Fibroblast of skin of right quadriceps (primary cell): ENCODE measurements around the gene MAGEB4.
A peak's percentile ranks its signal among the peaks of the same experiment; 100 is the strongest.
"Not testable (repeated sequence)": the region's sequence is repeated elsewhere in the genome, so short reads cannot be mapped to it uniquely, and the experiment has no call there.

Experiments used
- DNase-seq: peaks from one replicate; pipeline ENCODE4 v3.0.0-alpha.2; 2013

MAGEB4 gene

DNA sequence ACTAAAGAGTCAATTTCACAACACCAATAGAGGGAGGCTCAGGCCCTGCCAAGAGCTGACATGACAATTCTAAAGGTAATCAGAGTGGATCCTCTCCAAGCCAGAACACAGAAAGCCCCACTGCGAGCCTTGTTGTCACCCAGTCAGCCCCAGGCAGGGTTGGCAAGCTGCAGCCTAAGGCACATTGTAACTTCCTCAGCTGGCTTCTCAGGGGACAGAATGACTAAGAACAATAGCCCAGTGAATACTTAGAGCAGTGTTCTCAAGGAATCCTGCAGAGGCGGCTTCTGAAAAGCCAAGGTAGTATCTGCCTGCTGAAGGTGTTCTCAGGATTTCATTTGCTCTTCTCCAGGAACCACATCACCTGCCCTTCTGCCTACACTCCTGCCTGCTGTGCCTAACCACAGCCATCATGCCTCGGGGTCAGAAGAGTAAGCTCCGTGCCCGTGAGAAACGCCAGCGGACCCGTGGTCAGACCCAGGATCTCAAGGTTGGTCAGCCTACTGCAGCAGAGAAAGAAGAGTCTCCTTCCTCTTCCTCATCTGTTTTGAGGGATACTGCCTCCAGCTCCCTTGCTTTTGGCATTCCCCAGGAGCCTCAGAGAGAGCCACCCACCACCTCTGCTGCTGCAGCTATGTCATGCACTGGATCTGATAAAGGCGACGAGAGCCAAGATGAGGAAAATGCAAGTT lies at the start of gene MAGEB4:
Gene MAGEB4, plus strand, starts transcription at position 277 of the 692 bp plus-strand sequence. Its CDS starts 136 bp downstream, at position 413.
- DNase-seq = no peak

- not testable (repeated sequence) for DNase-seq
Measured at GRCh38 chrX:30193910-30194309, 47.9 kb upstream of the MAGEB4 start.

DNA sequence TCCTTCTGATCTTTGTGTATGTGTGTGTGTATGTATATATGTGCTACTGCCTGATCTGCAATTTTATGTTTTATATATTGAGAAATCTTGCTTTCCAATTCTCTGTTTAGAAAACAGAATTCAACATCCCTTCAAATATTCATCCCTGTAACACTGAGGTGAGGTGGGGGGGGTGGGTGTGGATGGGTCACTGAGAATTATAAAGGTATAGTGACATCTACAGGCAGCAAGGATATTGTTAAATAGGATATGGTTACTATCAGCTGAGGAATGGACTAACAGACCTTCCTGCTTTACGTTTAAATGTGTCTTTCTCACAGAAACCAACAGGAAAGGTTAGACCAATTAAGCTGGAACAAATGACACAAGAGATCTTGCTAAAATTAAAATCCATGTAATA lies 45.5 kb upstream of the MAGEB4 start:
- DNase-seq = peak; percentile 1

DNA sequence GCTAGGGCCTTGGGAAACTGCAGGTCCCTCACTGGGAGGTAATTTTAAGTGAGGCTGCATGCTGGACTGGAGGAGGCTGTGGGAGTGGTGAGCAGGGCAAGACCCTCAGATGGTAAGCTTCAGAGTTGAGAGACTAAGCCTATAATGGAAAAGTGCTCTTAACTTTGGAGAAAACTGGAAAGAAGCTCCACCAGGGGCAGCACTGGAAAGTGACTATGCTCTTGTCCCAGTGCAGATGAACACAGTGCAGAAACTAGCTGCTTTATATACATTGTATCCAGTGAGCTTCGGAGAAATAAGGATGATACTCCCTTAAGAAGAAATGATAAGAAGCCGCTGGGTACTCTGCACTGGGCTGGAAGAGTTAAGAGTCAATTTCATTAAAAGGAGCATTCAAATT lies 29.6 kb upstream of the MAGEB4 start:
- no peak for DNase-seq

DNA sequence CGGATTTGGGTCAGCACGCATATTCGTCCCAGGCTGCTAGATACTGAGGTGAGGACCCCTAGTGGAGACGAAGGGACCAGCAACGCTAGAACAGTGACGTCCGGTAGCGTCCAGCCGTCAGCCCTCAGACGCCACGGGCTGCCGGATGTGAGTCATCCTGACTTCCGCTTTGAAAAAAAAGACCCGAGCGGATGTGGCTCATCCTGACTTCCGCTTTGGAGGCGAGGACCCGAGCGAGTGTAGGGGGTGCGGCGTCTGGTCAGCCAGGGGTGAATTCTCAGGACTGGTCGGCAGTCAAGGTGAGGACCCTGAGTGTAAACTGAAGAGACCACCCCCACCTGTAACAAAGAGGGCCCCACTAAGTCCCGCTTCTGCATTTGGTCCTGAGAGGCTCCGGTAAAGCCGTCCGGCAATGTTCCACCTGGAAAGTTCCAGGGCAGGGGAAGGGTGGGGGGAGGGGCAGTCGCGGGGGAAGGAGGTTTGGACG lies 26.4 kb upstream of the MAGEB4 start, which contains the start of gene MAGEB2:
Gene MAGEB2, plus strand, starts transcription at position 207 of the 487 bp plus-strand sequence. CDS start 3,018 bp downstream, outside the sequence.
- DNase-seq = no peak

DNA sequence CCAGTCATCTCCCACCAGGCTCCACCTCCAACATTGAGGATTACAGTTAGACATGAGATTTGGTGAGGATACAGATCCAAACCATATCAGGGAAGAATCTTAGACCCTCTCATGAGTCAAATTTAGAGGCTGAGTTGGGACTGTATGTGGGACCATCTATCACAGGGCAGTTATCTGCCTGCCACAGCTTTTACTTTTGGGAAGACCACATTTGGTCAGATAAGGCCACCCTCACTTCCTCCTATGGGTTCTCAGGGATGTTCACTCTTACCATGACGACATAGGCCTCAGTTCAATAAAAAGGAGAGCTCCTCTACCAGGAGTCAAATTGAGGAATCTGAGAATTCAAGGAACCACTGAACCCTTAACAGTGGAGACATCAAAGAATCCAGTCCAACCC lies 24.3 kb upstream of the MAGEB4 start:
- DNase-seq = no peak

GRCh38 chrX:30219372-30219771 lies 22.4 kb upstream of the MAGEB4 start:
- DNase-seq = no peak

DNA sequence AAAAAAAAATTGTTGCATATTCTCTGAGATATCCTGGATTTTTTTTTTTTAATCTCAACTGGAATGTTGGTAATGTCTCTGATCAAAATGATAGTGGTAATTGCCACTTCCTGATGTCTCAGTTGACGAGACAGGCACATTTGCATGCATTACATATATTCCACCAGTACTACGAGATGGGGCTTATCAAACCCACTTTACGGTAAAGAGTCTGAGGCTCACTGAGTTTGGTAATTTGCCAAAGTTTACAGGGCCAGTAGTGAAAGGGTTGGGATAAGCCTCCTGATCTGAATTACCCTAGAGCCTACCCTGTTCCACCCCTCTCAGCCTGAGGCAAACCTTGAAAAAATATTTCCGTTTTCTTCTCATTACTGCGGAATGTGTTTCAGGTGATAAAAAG lies 21.1 kb upstream of the MAGEB4 start:
- no peak for DNase-seq

GRCh38 chrX:30224536-30224935 lies 17.3 kb upstream of the MAGEB4 start:
- no peak for DNase-seq

DNA sequence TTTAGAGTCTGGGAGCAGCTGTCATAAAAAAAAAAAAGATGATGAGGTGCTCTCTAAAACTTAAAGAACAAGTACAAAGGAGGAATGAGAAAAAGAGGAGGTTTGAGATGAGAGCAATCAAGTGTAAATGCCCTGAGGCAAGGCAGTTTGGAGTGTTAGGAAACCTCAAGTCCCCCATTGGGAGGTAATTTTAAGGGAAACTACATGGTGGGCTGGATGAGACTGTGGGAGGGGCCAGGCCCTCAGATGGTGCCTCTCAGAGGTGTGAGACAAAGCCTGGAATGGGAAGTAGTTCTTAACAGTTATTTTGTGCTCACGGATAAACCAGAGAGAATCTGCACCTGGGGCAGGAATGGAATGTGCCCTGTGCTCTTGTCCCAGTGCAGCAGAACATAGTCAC lies 13.3 kb upstream of the MAGEB4 start:
- no peak for DNase-seq

DNA sequence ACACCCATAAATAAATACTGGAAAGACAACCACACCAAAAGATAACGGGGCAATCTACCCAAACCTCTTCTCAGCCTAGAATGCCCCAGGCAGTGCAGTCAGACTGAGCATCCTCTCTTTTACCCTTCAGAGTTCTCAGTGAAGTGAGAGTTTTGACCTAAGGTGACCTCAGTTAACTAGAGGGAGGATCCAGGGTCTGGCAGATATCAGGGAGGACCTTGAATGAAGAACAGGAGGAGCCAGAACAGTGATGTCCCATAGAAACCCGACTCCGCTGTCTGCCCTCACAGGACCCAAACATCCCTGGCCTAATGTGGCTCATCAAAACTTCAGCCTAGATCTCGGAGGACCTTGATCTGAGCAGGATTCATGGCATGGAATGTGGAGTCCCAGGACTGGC lies 11.4 kb upstream of the MAGEB4 start, which contains the start of gene MAGEB3:
Gene MAGEB3, plus strand, starts transcription at position 263 of the 400 bp plus-strand sequence. CDS start 5,268 bp downstream, outside the sequence.
- DNase-seq = no peak

- DNase-seq = no peak
Measured at GRCh38 chrX:30246769-30247489, 5.1 kb downstream of the MAGEB4 start, which contains the start of gene MAGEB1. Gene MAGEB1 (plus strand): TSS chrX:30247146. CDS start chrX:30250494, 3,348 bp downstream.

DNA sequence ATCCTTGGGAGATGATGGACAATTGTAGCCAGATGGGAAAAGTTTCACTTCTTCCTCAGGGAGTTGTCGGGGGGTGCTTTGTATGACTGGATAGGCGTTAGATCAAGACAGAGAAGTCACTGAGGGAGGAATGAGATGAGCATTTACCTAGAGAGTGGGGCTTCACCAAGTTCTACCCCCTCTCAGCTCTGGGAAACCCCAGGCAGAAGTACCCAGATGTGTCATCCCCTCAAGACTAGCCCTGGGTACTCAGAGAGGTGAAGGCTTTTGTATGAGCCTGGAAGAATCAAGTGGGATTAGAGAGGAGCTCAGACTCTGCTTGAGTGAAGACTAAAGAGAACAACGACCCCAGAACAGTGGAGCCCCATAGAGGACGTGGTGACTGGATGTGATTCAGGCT lies 7.1 kb downstream of the MAGEB4 start:
- no peak for DNase-seq

DNA sequence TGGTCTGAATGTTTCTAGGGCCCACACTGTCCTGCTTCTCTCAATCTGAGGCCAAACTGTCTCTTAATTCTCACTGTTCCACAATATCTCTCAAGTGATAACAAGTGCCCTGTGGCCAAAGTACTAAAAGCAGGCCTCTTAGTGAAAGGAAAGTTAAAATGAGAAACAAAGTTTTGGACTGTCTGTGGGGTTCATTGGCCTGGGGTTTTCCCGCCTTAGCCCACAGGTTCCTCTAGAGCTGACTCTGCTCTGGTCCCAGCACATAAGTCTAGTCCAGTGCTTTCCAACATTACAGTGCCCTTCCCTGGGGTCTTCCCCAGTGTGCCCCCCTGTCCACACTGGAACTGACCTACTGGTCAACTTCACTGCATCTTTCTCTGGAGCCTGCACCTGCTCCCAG lies 11.5 kb downstream of the MAGEB4 start:
- DNase-seq = no peak

DNA sequence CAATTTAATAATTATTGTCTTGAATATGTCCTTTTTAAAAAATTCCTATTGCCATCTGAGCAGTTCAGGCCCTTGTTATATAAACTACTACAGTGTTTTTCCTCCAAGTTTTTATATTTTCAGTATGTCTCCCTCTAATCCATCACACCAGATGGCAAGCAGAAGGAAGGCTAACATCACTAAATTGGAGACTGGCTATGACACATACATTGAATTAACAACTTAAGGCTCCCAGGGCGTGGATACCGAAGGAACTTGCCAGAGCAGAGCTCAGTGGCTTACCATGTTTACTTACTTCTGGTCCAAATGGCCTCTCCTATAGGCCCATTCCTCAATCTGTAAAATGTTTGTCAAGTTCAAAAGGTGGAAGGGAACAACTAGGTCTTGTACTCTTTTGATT lies 18.1 kb downstream of the MAGEB4 start:
- no peak for DNase-seq

DNA sequence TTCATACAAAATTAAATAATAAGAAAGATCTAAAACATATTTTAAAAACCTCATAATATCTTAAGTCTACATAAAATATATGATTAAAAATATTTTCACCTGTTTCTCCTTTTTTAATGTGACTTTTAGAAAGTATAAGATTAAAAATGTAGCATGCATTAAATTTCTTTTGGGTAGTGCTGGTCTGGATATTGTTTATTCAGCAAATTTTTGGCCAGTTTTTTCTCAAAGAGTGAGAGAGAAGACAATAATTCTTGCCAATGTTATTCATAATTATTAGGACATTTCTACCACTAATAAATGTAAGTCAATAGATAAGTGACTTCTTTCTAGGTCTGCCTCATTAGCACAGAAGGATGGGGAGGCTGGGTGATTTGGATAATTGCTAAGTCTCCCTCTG lies 19.2 kb downstream of the MAGEB4 start:
- DNase-seq = no peak

DNA sequence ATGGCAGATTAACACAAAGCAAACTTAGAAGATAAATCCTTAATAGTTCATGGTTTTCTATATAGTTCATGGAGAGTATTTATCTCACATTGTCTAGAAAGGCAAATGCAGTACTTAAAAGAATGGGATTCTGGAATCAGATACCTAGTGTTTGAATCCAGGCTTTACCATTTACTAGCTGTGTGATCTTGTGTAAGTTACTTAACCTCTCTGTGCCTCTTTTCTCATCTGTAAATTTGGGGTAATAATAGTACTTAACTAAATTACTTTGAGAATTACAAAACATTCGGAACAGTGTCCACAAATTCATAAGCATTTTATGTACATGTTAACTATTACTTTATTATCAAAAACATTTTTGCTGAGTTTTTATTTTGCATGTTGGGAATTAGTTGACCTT lies 21.0 kb downstream of the MAGEB4 start:
- DNase-seq = no peak

DNA sequence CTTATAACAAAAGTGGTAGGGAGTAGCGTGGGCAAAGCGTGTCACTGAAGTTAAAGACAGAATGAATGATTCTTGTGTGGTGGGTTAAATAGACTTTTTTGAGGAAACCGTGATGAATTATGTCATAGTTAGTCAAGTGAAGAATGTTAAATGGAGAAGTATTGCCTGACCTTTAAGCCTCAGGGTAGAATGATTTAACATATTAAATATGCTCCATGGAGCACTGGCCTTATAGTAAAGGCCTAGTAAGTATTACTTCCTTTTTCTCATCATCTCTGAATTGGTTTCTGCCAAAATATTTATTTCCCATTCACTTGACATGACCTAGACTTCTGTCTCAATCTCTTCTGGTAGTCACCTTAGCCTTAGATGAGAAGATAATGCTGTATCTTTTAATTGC lies 28.8 kb downstream of the MAGEB4 start:
- no peak for DNase-seq

DNA sequence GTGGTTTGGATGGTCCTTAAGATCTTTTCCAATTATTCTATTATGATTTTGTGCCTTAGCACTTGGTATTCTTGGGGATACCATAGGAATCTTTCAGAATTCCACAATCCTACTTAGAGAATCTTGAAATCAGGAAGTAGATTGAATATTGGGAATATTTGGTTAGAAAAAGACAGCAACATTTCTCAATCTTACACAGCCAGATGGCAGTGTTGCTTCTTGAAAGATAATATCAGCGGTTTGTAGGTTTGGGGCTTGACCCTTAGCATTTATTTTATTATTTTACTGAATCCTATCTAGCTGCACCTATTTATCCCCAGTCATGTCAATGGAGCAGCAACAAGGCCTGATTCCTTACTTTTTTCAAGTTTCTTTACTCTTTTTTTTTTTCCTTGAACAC lies 33.7 kb downstream of the MAGEB4 start:
- peak; percentile 2 for DNase-seq

DNA sequence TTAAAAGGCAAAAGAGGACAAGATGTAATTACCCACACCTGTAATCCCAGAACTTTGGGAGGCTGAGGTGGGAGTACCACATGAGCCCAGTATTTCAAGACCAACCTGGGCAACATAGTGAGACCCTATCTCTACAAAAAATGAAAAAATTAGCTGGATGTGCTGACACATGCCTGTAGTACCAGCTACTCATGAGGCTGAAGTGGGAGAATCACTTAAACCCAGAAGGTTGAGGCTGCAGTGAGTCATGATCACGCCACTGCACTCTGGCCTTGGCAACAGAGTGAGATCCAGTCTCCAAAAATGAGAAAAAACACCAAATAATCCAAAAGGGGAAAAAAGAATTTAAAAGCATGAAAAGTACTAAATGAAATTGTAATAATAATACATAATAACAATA lies 36.6 kb downstream of the MAGEB4 start:
- DNase-seq = peak; percentile 0

DNA sequence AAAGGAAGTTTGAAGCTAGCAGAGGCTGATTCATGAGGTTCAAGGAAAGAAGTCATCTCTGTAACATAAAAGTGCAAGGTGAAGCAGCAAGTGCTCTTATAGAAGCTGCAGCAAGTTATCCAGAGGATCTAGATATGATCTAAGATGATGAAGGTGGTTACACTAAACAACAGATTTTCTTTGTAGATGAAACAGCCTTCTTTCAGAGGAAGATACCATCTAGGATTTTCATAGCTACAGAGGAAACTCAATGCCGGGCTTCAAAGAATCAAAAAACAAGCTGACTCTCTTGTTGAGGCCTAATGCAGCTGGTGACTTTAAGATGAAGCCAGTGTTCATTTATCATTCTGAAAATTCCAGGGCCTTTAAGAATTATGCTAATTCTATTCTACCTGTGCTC lies 38.6 kb downstream of the MAGEB4 start:
- DNase-seq = no peak

- DNase-seq = no peak
Measured at GRCh38 chrX:30282527-30282926, 40.7 kb downstream of the MAGEB4 start.

- peak; percentile 86 for DNase-seq
Measured at GRCh38 chrX:30283456-30284200, 41.8 kb downstream of the MAGEB4 start.
